ENCODE measurements around the gene SKIC8. TPM values are rescaled to one million over a fixed set of nuclear protein-coding genes. Genes with fewer than 3 reads are reported as not detected.

The SKIC8 gene
- total and polyA plus RNA-seq, 2 of the 13 experiments (the other 11 are each of a cell fraction or from before 2014, with no cell fraction given) = 69.5 to 70.6 TPM

DNA sequence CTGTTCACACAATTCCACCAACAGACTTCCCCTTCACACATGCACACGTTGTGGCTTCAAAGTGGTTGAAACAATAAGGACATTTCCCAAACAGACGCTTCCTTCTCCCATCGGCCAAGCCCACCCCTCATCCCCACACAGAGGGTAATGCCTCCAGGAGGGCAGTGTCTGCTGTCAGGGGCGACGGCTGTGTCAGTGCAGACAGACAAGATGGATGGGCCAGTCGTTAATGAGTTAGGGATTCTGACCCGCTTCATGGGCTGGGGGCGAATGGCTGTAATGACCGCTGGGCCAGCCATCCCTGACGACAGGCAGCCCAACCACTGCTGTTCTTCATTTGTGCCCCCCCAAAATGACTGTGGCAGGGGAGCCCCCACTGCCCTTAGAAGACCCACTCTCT is 20.2 kb upstream of the SKIC8 start:
- WGBS (ENCODE audit: low lambda C conversion rate) = 45% methylated on average over 10 of the region's 10 CpGs
- FAIRE-seq = no peak

More for the DNA sequence above, 20.2 kb upstream of the SKIC8 start:
- CTCF ChIA-PET (ENCODE audit: low intra/inter-chr PET ratio, low total read pairs) = no interaction called here
- H3K79me2 ChIP-seq (ENCODE audit: insufficient read depth, low read length) = no peaks in the 10 kb centered on the region
- H3K4me2 ChIP-seq (ENCODE audit: low read depth, low read length) = no peak overlapping the region
- TF ChIP-seq DMTF1 (CRISPR knock-in tag; IDR thresholded peaks at IDR 0.05) (no peak), POLR2AphosphoS2 (IDR thresholded peaks at IDR 0.05; ENCODE audit: low read depth, low read length) (no peak), NR3C1 (CRISPR knock-in tag; IDR thresholded peaks at IDR 0.05) (no peak), ZC3H4 (CRISPR knock-in tag; IDR thresholded peaks at IDR 0.05; ENCODE audit: borderline replicate concordance) (no peak), TBL1XR1 (IDR thresholded peaks at IDR 0.05; ENCODE audit: borderline replicate concordance, low read length, partially characterized antibody) (no peak), PRDM4 (CRISPR knock-in tag; IDR thresholded peaks at IDR 0.05; ENCODE audit: borderline replicate concordance) (no peak), ADNP (CRISPR knock-in tag; IDR thresholded peaks at IDR 0.05) (no peak)
- TF ChIP-seq, protein P1, sequence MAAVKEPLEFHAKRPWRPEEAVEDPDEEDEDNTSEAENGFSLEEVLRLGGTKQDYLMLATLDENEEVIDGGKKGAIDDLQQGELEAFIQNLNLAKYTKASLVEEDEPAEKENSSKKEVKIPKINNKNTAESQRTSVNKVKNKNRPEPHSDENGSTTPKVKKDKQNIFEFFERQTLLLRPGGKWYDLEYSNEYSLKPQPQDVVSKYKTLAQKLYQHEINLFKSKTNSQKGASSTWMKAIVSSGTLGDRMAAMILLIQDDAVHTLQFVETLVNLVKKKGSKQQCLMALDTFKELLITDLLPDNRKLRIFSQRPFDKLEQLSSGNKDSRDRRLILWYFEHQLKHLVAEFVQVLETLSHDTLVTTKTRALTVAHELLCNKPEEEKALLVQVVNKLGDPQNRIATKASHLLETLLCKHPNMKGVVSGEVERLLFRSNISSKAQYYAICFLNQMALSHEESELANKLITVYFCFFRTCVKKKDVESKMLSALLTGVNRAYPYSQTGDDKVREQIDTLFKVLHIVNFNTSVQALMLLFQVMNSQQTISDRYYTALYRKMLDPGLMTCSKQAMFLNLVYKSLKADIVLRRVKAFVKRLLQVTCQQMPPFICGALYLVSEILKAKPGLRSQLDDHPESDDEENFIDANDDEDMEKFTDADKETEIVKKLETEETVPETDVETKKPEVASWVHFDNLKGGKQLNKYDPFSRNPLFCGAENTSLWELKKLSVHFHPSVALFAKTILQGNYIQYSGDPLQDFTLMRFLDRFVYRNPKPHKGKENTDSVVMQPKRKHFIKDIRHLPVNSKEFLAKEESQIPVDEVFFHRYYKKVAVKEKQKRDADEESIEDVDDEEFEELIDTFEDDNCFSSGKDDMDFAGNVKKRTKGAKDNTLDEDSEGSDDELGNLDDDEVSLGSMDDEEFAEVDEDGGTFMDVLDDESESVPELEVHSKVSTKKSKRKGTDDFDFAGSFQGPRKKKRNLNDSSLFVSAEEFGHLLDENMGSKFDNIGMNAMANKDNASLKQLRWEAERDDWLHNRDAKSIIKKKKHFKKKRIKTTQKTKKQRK (IDR thresholded peaks at IDR 0.05; ENCODE audit: low read length) = no peak
- DNase-seq (ENCODE audit: low spot score) (no peak), ATAC-seq (no peak)
- intact Hi-C loops (cut with micrococcal nuclease; ENCODE audit: unreplicated experiment) = no loop called here
- no TSS peak for BruUV-seq (replicated peaks)
- in situ Hi-C loops (cut with HindIII; ENCODE audit: extremely low pct_ligation_motif_present, low pct_unique_long_range_greater_than_20kb) = no loop called here
- no peaks in the 10 kb centered on the region for H3K36me3 ChIP-seq (replicated peaks in 1 of 2; ENCODE audit: control insufficient read depth in 1 of 2, insufficient read depth in 2 of 2, low read length in 2 of 2)
- H3K9ac ChIP-seq (ENCODE audit: insufficient read depth, low read depth, low read length) = no peak overlapping the region
- peaks cover 4 to 42% of the 10 kb centered on the region in 2 experiments; a peak in 4 of 5 replicates for H3K27me3 ChIP-seq (ENCODE audit: control insufficient read depth in 1 of 2, insufficient read depth in 2 of 2, low read length in 2 of 2)
- no peaks in the 10 kb centered on the region for H4K20me1 ChIP-seq (ENCODE audit: insufficient read depth, low read length)
- H3K9me3 ChIP-seq (ENCODE audit: low read length) = no peaks in the 10 kb centered on the region
- no peak overlapping the region for H3K27ac ChIP-seq (ENCODE audit: extremely low read length, insufficient read depth, low read length)
- H3K4me1 ChIP-seq (ENCODE audit: insufficient read depth, low read length) = 0 out of 2 replicates have a peak, but pooled peaks cover 6% of the 10 kb centered on the region
- no peak overlapping the region for H3K4me3 ChIP-seq (replicated peaks in 1 of 3; ENCODE audit: insufficient read depth in 1 of 3, low read depth in 2 of 3, low read length in 3 of 3)
- POLR2A ChIA-PET = no interaction called here
- H2AFZ ChIP-seq (ENCODE audit: low read length) = no peak overlapping the region
